HEK293T (cell line): Measurements from ENCODE around the gene KDM6A.

Source experiments
- ARNT ChIP-seq: fragments of 450-650 bp; IDR thresholded peaks from 2 replicates; pipeline ENCODE4 v1.6.1; 2017; ENCODE audit warnings: mild to moderate bottlenecking
- BHLHE40 ChIP-seq: fragments of 450-650 bp; IDR thresholded peaks from 2 replicates; pipeline ENCODE4 v1.6.1; 2016; ENCODE audit warnings: mild to moderate bottlenecking, moderate library complexity, borderline replicate concordance
- LEF1 ChIP-seq: fragments of 450-650 bp; IDR thresholded peaks from 2 replicates; pipeline ENCODE4 v1.6.1; 2017; ENCODE audit warnings: mild to moderate bottlenecking, borderline replicate concordance
- ZNF384 ChIP-seq: fragments of 450-650 bp; IDR thresholded peaks from 2 replicates; pipeline ENCODE4 v1.6.1; 2016

DNA sequence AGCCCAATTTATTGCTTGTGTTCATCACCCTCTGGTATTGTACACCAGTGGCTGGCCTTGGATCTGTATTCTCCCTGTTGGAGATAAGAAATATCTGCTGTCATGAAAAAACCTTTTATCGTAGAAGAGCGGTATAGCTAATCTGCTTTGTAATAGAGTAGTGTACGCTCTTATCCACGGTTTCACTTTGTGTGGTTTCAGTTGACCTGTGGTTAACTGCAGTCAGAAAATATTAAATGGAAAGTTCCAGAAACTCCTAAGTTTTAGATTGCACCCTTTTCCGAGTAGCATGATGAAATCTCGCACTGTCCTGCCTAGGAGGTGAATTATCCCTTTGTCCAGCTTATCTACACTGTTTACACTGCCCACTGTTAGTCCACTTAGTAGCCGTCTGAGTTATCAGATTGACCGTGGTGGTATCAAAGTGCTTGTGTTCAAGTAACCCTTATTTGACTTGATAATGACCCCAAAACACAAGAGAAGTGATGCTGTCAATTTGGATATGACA is 42.4 kb downstream of the KDM6A start:
- TF ChIP-seq LEF1 (no peak), BHLHE40 (no peak), ARNT (no peak), ZNF384 (no peak)
